Measurements from ENCODE around the gene STK36. TPM values are rescaled to one million over a fixed set of nuclear protein-coding genes. Genes with fewer than 3 reads are reported as not detected.

The STK36 gene
- polyA plus RNA-seq, 2 of the 4 experiments (the other 2 are of a cell fraction), result 20.6 to 29.9 TPM

DNA sequence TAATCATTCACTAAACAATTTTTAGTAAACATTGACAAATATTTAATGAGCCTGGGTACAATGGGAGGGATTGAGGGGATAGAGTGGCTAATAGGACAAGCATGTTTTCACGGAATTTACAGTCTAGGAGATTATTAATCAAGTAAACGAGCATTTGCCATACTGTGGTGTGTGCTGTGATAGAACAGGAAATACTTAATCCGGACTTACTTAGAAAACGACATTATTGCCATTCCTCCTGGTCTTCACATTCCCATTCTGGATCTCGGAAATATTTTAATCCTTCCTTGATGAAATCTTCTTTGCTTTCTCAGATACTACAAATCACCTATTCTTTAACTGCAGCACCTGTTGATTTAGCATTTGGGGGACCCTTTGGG lies 39.7 kb downstream of the STK36 start:
- Histone ChIP-seq H3K9me3 (no peaks in the 10 kb centered on the region), H3K4me3 (peak overlapping the region; percentile 93), H3K4me2 (peak overlapping the region; percentile 77), H3K27ac (peak overlapping the region; percentile 95 to 98), H3K4me1 (peaks cover 10% of the 10 kb centered on the region; the same call in 2 of the 3 replicates)
- DNase-seq (ENCODE audit: low read depth in 1 of 2, low spot score in 1 of 2) (no peak), FAIRE-seq (no peak), ATAC-seq (peak in 1 of 2 experiments; percentile 23; a peak in 3 of 6 replicates)
- TF ChIP-seq, protein P1, sequence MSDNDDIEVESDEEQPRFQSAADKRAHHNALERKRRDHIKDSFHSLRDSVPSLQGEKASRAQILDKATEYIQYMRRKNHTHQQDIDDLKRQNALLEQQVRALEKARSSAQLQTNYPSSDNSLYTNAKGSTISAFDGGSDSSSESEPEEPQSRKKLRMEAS (IDR thresholded peaks at IDR 0.05), result no peak
- TF ChIP-seq, protein P2, sequence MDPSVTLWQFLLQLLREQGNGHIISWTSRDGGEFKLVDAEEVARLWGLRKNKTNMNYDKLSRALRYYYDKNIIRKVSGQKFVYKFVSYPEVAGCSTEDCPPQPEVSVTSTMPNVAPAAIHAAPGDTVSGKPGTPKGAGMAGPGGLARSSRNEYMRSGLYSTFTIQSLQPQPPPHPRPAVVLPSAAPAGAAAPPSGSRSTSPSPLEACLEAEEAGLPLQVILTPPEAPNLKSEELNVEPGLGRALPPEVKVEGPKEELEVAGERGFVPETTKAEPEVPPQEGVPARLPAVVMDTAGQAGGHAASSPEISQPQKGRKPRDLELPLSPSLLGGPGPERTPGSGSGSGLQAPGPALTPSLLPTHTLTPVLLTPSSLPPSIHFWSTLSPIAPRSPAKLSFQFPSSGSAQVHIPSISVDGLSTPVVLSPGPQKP (IDR thresholded peaks at IDR 0.05; ENCODE audit: low read depth, low read length), result no peak
- TF ChIP-seq RCOR1 (IDR thresholded peaks at IDR 0.05; ENCODE audit: low read depth, low read length) (no peak), EP300 (IDR thresholded peaks at IDR 0.05) (no peak), SREBF2 (IDR thresholded peaks at IDR 0.05) (no peak), EHF (CRISPR knock-in tag; IDR thresholded peaks at IDR 0.05) (no peak), JUN (IDR thresholded peaks at IDR 0.05) (no peak), SMC3 (IDR thresholded peaks at IDR 0.05) (no peak), ZFP36 (IDR thresholded peaks at IDR 0.05; ENCODE audit: borderline replicate concordance, partially characterized antibody) (no peak), ZSCAN20 (CRISPR knock-in tag; IDR thresholded peaks at IDR 0.05) (no peak), RFX5 (IDR thresholded peaks at IDR 0.05) (no peak), MAZ (IDR thresholded peaks at IDR 0.05; ENCODE audit: borderline replicate concordance, low read depth, low read length) (no peak)
- TF ChIP-seq, protein P3, sequence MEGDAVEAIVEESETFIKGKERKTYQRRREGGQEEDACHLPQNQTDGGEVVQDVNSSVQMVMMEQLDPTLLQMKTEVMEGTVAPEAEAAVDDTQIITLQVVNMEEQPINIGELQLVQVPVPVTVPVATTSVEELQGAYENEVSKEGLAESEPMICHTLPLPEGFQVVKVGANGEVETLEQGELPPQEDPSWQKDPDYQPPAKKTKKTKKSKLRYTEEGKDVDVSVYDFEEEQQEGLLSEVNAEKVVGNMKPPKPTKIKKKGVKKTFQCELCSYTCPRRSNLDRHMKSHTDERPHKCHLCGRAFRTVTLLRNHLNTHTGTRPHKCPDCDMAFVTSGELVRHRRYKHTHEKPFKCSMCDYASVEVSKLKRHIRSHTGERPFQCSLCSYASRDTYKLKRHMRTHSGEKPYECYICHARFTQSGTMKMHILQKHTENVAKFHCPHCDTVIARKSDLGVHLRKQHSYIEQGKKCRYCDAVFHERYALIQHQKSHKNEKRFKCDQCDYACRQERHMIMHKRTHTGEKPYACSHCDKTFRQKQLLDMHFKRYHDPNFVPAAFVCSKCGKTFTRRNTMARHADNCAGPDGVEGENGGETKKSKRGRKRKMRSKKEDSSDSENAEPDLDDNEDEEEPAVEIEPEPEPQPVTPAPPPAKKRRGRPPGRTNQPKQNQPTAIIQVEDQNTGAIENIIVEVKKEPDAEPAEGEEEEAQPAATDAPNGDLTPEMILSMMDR (IDR thresholded peaks at IDR 0.05), result no peak
- TF ChIP-seq, protein P4, sequence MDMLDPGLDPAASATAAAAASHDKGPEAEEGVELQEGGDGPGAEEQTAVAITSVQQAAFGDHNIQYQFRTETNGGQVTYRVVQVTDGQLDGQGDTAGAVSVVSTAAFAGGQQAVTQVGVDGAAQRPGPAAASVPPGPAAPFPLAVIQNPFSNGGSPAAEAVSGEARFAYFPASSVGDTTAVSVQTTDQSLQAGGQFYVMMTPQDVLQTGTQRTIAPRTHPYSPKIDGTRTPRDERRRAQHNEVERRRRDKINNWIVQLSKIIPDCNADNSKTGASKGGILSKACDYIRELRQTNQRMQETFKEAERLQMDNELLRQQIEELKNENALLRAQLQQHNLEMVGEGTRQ (IDR thresholded peaks at IDR 0.05), result no peak
- TF ChIP-seq, protein P5, sequence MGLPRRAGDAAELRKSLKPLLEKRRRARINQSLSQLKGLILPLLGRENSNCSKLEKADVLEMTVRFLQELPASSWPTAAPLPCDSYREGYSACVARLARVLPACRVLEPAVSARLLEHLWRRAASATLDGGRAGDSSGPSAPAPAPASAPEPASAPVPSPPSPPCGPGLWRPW (IDR thresholded peaks at IDR 0.05), result no peak
- CTCF ChIA-PET, result interaction anchor here (0.8 to 5.2 kb wide), 19 partner anchors 9 to 186 kb away, joined by 3 to 54 read pairs (median 6); partner anchors contain the start of genes BCS1L and ZNF142
- POLR2A ChIA-PET, result interaction anchor here (0.9 to 1.6 kb wide), 4 partner anchors 14 to 136 kb away, joined by 3 to 6 read pairs (median 4); no protein-coding TSS in a partner anchor
- WGBS (ENCODE audit: missing lambda C conversion rate), result 2% methylated on average over 5 of the region's 5 CpGs

DNA sequence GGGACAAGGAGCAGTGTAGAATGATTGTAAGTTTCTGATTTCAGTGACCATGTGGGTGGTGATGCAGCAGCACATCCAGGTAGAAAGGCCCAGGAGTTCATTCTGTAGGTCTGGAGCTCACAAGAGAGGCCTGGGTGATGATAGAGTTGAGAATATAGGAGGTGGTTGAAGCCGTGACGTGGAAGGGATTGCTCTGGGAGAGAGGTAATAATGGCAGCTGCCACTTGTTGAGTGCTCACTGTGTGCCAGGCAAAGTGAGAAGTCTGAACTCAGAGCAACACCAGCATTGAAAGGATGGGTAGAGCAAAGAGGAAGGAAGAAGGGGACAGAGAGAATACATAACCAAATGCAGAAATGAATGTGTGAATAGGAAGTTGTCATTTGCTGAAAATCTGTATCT lies 42.0 kb downstream of the STK36 start:
- H3K4me3 ChIP-seq, result no peak overlapping the region
- FAIRE-seq, result no peak
- CTCF ChIA-PET, result interaction anchor here (1.6 to 3.5 kb wide), 2 partner anchors 32 to 133 kb away, joined by 4 to 15 read pairs; no protein-coding TSS in a partner anchor
- no peak for DNase-seq (ENCODE audit: low read depth in 1 of 2, low spot score in 1 of 2)
- WGBS (ENCODE audit: missing lambda C conversion rate), result 91% methylated on average over 2 of the region's 2 CpGs
- H3K27ac ChIP-seq, result no peak overlapping the region
- no peak overlapping the region for H3K4me2 ChIP-seq
- no peak for ATAC-seq
- POLR2A ChIA-PET, result no interaction called here
- H3K9me3 ChIP-seq, result no peaks in the 10 kb centered on the region
- TF ChIP-seq NFE2L2 (conservative IDR thresholded peaks at IDR 0.05; ENCODE audit: low read length), result no peak
- TF ChIP-seq RFX5 (IDR thresholded peaks at IDR 0.05), result no peak
- TF ChIP-seq, protein P4 (IDR thresholded peaks at IDR 0.05), result no peak
- no peak for TF ChIP-seq MAFK (IDR thresholded peaks at IDR 0.05; ENCODE audit: partially characterized antibody)
- no peak for TF ChIP-seq CEBPB (IDR thresholded peaks at IDR 0.05)
- TF ChIP-seq SREBF2 (IDR thresholded peaks at IDR 0.05), result no peak
- no peak for TF ChIP-seq MYC (IDR thresholded peaks at IDR 0.05; ENCODE audit: borderline replicate concordance, low read length)
- TF ChIP-seq JUNB (IDR thresholded peaks at IDR 0.05), result no peak
- TF ChIP-seq, protein P6, sequence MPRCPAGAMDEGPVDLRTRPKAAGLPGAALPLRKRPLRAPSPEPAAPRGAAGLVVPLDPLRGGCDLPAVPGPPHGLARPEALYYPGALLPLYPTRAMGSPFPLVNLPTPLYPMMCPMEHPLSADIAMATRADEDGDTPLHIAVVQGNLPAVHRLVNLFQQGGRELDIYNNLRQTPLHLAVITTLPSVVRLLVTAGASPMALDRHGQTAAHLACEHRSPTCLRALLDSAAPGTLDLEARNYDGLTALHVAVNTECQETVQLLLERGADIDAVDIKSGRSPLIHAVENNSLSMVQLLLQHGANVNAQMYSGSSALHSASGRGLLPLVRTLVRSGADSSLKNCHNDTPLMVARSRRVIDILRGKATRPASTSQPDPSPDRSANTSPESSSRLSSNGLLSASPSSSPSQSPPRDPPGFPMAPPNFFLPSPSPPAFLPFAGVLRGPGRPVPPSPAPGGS (IDR thresholded peaks at IDR 0.05), result no peak
- no peak for TF ChIP-seq ESRRA (IDR thresholded peaks at IDR 0.05; ENCODE audit: borderline replicate concordance, low read length)
- no peak for TF ChIP-seq EHF (CRISPR knock-in tag; IDR thresholded peaks at IDR 0.05)
- no peak for TF ChIP-seq PHF8 (IDR thresholded peaks at IDR 0.05; ENCODE audit: borderline replicate concordance, low read depth)
- TF ChIP-seq HDAC2 (IDR thresholded peaks at IDR 0.05), result no peak
- peaks cover 19% of the 10 kb centered on the region; the same call in 2 of the 3 replicates for H3K4me1 ChIP-seq
